ENCODE data around the gene ZSCAN26. TPM values are rescaled to one million over a fixed set of nuclear protein-coding genes. Genes with fewer than 3 reads are reported as not detected.
"Not testable (repeated sequence)": the region's sequence is repeated elsewhere in the genome, so short reads cannot be mapped to it uniquely, and the experiment has no call there.

ZSCAN26 gene
- total RNA-seq, 1 donor from 2014 or later, result 13.3 TPM

DNA sequence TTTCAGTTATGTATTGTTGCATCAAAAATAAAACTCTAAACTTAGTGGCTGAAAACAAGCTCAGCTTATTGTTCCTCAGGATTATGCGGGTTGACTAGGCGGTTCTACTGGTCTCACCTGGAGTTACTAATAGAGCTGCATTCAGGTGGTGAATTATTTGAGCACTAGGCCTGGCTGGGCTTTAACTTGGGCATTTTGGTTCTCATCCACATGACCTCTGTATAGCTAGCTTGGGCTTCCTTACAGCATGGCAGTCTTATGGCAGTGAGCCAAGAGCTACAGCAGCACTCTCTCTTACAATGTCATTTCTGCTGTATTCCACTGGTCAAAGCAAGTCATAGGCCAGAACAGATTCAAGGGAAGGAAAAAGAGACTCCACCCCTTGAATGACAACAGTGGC, 16.0 kb downstream of the ZSCAN26 start:
- intact Hi-C loops (cut with micrococcal nuclease), result no loop called here
- DNase-seq, result no peak
- Histone ChIP-seq H3K4me1 (peaks cover 21% of the 10 kb centered on the region), H3K4me3 (peak overlapping the region; percentile 86), H3K9me3 (replicated peaks) (peaks cover 9% of the 10 kb centered on the region), H3K27me3 (ENCODE audit: low read depth) (no peaks in the 10 kb centered on the region), H3K36me3 (peaks cover 40% of the 10 kb centered on the region), H3K27ac (replicated peaks) (no peak overlapping the region)
- TF ChIP-seq, protein P1, sequence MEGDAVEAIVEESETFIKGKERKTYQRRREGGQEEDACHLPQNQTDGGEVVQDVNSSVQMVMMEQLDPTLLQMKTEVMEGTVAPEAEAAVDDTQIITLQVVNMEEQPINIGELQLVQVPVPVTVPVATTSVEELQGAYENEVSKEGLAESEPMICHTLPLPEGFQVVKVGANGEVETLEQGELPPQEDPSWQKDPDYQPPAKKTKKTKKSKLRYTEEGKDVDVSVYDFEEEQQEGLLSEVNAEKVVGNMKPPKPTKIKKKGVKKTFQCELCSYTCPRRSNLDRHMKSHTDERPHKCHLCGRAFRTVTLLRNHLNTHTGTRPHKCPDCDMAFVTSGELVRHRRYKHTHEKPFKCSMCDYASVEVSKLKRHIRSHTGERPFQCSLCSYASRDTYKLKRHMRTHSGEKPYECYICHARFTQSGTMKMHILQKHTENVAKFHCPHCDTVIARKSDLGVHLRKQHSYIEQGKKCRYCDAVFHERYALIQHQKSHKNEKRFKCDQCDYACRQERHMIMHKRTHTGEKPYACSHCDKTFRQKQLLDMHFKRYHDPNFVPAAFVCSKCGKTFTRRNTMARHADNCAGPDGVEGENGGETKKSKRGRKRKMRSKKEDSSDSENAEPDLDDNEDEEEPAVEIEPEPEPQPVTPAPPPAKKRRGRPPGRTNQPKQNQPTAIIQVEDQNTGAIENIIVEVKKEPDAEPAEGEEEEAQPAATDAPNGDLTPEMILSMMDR (IDR thresholded peaks at IDR 0.05; ENCODE audit: borderline replicate concordance), result no peak

DNA sequence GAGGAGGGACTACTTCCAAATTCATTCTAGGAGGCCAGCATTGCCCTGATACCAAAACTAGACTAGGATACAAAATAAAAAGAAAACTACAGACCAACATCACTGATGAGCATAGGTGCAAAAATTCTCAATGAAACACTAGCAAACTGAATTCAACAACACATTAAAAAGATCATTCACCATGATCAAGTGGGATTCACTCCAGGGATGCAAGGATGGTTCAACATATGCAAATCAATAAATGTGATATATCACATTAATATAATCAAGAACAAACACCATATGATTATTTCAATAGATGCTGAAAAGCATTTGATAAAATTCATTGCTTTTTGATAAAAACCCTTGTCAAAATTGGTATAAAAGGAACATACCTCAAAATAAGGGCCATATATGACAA, 24.6 kb downstream of the ZSCAN26 start:
- no peaks in the 10 kb centered on the region for H3K4me1 ChIP-seq
- no peak overlapping the region for H3K27ac ChIP-seq (replicated peaks)
- TF ChIP-seq, protein P1 (IDR thresholded peaks at IDR 0.05; ENCODE audit: borderline replicate concordance), result no peak
- no peaks in the 10 kb centered on the region for H3K27me3 ChIP-seq (ENCODE audit: low read depth)
- intact Hi-C loops (cut with micrococcal nuclease), result no loop called here
- H3K36me3 ChIP-seq, result peaks cover 41% of the 10 kb centered on the region
- no peak overlapping the region for H3K4me3 ChIP-seq
- no peak for DNase-seq
- no peaks in the 10 kb centered on the region for H3K9me3 ChIP-seq (replicated peaks)

DNA sequence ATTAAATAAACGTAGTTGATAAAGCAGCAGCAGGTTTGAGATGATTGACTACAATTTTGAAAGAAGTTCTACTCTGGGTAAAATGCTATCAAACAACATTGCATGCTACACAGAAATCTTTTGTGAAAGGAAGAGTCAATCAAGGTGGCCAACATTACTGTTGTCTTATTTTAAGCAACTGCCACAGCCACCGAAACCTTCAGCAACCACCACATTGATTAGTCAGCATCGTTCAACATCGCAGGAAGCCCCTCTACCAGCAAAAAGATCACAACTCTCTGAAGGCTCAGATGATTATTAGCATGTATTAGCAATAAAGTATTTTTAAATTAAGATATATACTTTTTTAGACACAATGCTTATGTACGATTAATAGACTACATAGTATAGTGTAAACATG, 28.4 kb downstream of the ZSCAN26 start:
- intact Hi-C loops (cut with micrococcal nuclease), result no loop called here
- Histone ChIP-seq H3K4me3 (no peak overlapping the region), H3K9me3 (replicated peaks) (no peaks in the 10 kb centered on the region), H3K27ac (replicated peaks) (no peak overlapping the region), H3K36me3 (peaks cover 22% of the 10 kb centered on the region), H3K27me3 (ENCODE audit: low read depth) (no peaks in the 10 kb centered on the region), H3K4me1 (no peaks in the 10 kb centered on the region)
- DNase-seq, result no peak
- TF ChIP-seq, protein P1 (IDR thresholded peaks at IDR 0.05; ENCODE audit: borderline replicate concordance), result no peak

DNA sequence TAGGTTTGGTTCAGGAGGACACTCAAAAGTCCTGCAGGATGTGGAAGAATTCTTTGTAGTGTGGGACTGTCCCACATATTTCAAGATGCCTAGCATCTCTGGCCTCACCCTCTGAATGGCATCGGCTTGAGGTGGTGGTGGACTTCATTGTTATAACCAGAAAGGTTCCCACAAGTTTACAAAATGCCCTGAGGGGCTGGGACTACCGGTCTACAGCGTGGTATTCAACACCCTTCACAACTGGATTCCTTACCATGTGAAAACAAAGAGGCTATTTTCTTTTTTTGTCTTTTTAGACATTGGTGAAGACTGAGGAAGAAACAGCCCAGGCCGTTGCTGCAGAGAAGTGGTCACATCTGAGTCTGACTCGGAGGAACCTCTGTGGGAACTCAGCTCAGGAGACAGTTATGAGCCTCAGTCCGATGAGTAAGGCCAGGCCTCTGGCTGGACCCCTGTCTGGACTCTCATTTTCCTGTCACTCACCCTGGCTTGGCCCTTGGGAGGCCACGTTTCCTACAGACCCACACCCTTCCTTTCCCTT, 29.6 kb downstream of the ZSCAN26 start:
- Histone ChIP-seq H3K27me3 (ENCODE audit: low read depth) (no peaks in the 10 kb centered on the region), H3K36me3 (peaks cover 32% of the 10 kb centered on the region), H3K27ac (replicated peaks) (no peak overlapping the region), H3K4me1 (no peaks in the 10 kb centered on the region), H3K9me3 (replicated peaks) (no peaks in the 10 kb centered on the region), H3K4me3 (no peak overlapping the region)
- TF ChIP-seq, protein P1 (IDR thresholded peaks at IDR 0.05; ENCODE audit: borderline replicate concordance), result no peak
- no peak for DNase-seq
- intact Hi-C loops (cut with micrococcal nuclease), result no loop called here

DNA sequence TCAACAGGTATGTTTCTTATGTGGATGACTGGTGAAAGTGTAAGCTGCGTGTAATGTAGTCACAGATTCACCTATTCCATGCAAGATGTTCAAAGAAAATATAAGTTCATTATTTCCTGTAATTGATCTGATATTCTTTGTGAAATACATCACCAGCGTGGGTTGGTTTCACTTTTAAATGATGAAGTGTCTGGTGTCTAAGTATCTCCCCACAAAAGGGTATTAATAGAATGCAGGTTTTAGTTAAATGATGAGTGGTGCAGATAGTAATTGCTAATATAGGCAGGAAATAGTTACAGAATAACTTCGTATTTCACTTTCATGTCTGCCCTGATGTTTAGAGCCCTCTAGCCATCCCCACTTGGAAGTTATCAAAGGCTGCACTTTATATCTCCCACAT, 36.6 kb downstream of the ZSCAN26 start:
- H3K36me3 ChIP-seq, result peaks cover 20% of the 10 kb centered on the region
- H3K27ac ChIP-seq (replicated peaks), result no peak overlapping the region
- no peaks in the 10 kb centered on the region for H3K27me3 ChIP-seq (ENCODE audit: low read depth)
- TF ChIP-seq, protein P1 (IDR thresholded peaks at IDR 0.05; ENCODE audit: borderline replicate concordance), result no peak
- H3K9me3 ChIP-seq (replicated peaks), result peaks cover 27% of the 10 kb centered on the region
- no peaks in the 10 kb centered on the region for H3K4me1 ChIP-seq
- no peak for DNase-seq
- intact Hi-C loops (cut with micrococcal nuclease), result no loop called here
- H3K4me3 ChIP-seq, result no peak overlapping the region

DNA sequence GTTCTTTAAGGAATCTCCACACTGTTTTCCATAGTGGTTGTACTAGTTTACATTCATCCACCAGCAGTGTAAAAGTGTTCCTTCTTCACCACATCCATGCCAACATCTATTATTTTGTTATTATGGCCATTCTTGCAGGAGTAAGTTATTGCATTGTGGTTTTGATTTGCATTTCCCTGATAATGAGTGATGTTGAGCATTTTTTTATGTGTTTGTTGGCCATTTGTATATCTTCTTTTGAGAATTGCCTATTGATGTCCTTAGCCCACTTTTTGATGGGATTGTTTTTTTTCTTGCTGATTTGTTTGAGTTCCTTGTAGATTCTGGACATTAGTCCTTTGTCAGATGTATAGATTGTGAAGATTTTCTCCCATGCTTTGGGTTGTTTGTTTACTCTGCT, 39.4 kb downstream of the ZSCAN26 start:
- H3K27me3 ChIP-seq (ENCODE audit: low read depth); intact Hi-C loops (cut with micrococcal nuclease); H3K36me3 ChIP-seq; H3K27ac ChIP-seq (replicated peaks); DNase-seq; H3K4me1 ChIP-seq; H3K4me3 ChIP-seq: not testable (repeated sequence)
- peaks cover 30% of the 10 kb centered on the region for H3K9me3 ChIP-seq (replicated peaks)
